ENCODE results near the gene EXOSC5. TPM values are rescaled to one million over a fixed set of nuclear protein-coding genes. Genes with fewer than 3 reads are reported as not detected.

EXOSC5 gene
- total and polyA plus RNA-seq, 2 of the 13 experiments (the other 11 are each of a cell fraction or from before 2014, with no cell fraction given): 24.1 to 26.5 TPM

DNA sequence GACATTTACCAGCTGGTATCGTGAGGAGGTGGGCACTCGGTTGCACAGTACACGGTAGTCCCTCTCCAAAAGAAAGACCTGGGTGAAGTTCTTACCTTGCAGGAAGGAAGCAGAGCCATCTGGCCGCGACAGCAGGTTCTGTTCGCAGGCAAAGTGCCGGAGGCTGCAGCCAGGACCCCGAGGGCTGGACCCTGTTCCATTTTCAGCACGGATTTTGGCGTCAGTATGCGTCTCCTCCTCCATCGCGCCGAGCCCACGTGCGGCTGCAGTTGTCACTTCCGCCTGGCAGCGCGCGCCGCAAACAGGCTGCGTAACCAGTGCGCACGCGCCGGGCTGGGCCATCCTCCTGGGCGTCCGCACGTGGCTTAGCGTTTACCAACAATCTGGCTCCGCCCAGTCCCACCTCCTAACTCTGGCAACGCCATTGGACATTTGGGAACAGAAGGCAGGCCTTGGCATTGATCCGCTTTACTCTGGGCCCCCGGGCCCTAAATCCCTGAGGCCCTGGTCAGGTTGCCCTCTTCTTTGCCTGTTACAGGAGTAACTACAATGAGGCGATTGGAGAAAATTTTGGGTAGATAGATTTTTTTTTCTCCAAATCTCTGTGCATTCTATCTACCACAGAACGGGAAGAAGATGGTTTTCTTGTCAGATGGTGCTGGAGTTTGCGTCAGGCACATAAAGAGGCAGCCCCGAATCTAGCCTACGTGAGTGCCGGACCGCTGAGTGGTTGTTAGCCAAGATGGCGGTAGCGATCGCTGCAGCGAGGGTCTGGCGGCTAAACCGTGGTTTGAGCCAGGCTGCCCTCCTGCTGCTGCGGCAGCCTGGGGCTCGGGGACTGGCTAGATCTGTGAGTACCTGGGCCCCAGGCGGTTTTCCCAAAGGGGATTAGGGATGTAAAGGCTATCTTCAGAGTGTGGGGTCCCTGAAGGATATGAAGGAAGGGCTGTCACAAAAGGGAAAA lies at the start of gene EXOSC5, which contains the start of gene BCKDHA (continued):
- TF ChIP-seq, protein P1, sequence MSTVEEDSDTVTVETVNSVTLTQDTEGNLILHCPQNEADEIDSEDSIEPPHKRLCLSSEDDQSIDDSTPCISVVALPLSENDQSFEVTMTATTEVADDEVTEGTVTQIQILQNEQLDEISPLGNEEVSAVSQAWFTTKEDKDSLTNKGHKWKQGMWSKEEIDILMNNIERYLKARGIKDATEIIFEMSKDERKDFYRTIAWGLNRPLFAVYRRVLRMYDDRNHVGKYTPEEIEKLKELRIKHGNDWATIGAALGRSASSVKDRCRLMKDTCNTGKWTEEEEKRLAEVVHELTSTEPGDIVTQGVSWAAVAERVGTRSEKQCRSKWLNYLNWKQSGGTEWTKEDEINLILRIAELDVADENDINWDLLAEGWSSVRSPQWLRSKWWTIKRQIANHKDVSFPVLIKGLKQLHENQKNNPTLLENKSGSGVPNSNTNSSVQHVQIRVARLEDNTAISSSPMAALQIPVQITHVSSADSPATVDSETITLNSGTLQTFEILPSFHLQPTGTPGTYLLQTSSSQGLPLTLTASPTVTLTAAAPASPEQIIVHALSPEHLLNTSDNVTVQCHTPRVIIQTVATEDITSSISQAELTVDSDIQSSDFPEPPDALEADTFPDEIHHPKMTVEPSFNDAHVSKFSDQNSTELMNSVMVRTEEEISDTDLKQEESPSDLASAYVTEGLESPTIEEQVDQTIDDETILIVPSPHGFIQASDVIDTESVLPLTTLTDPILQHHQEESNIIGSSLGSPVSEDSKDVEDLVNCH (CRISPR knock-in tag; IDR thresholded peaks at IDR 0.05): no peak
- TF ChIP-seq, protein P2, sequence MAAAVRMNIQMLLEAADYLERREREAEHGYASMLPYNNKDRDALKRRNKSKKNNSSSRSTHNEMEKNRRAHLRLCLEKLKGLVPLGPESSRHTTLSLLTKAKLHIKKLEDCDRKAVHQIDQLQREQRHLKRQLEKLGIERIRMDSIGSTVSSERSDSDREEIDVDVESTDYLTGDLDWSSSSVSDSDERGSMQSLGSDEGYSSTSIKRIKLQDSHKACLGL (CRISPR knock-in tag; IDR thresholded peaks at IDR 0.05): peak; percentile 100; the same call in 1 of the 2 replicates
- TF ChIP-seq DNMT3B (CRISPR knock-in tag; conservative IDR thresholded peaks at IDR 0.05) (no peak), EEA1 (CRISPR knock-in tag; IDR thresholded peaks at IDR 0.05; ENCODE audit: borderline replicate concordance) (0 out of 2 replicates have a peak, but pooled peaks have one; percentile 18), KMT2A (CRISPR knock-in tag; IDR thresholded peaks at IDR 0.05) (peak; percentile 58; the same call in 1 of the 2 replicates), HNRNPH1 (optimal IDR thresholded peaks at IDR 0.05; ENCODE audit: low read depth, low read length) (no peak), NFE2 (CRISPR knock-in tag; IDR thresholded peaks at IDR 0.05) (no peak), MTF1 (CRISPR knock-in tag; IDR thresholded peaks at IDR 0.05) (no peak), ZNF549 (CRISPR knock-in tag; IDR thresholded peaks at IDR 0.05) (no peak), KAT7 (CRISPR knock-in tag; IDR thresholded peaks at IDR 0.05; ENCODE audit: borderline replicate concordance) (peak; percentile 34; the same call in 1 of the 2 replicates), TBX3 (IDR thresholded peaks at IDR 0.05; ENCODE audit: borderline replicate concordance) (0 out of 2 replicates have a peak, but pooled peaks have one; percentile 26), KDM2A (CRISPR knock-in tag; IDR thresholded peaks at IDR 0.05; ENCODE audit: borderline replicate concordance, low read depth) (peak; percentile 61; the same call in 1 of the 2 replicates), NFE2L2 (IDR thresholded peaks at IDR 0.05; ENCODE audit: low read length) (no peak), ZNF382 (CRISPR knock-in tag; IDR thresholded peaks at IDR 0.05; ENCODE audit: borderline replicate concordance) (no peak), ZSCAN29 (CRISPR knock-in tag; conservative IDR thresholded peaks at IDR 0.05) (no peak), FOXA3 (CRISPR knock-in tag; IDR thresholded peaks at IDR 0.05) (no peak), ZBTB7B (CRISPR knock-in tag; IDR thresholded peaks at IDR 0.05) (no peak), MEIS1 (CRISPR knock-in tag; IDR thresholded peaks at IDR 0.05; ENCODE audit: borderline replicate concordance) (no peak), ZNF331 (CRISPR knock-in tag; IDR thresholded peaks at IDR 0.05) (peak; percentile 60; the same call in 1 of the 2 replicates), ZNF737 (CRISPR knock-in tag; IDR thresholded peaks at IDR 0.05; ENCODE audit: borderline replicate concordance) (no peak), HDAC1 (CRISPR knock-in tag; IDR thresholded peaks at IDR 0.05) (peak; percentile 99), ZSCAN30 (CRISPR knock-in tag; IDR thresholded peaks at IDR 0.05) (no peak), ZNF180 (CRISPR knock-in tag; IDR thresholded peaks at IDR 0.05; ENCODE audit: borderline replicate concordance, low read depth) (0 out of 2 replicates have a peak, but pooled peaks have one; percentile 28)
- TF ChIP-seq, protein P3, sequence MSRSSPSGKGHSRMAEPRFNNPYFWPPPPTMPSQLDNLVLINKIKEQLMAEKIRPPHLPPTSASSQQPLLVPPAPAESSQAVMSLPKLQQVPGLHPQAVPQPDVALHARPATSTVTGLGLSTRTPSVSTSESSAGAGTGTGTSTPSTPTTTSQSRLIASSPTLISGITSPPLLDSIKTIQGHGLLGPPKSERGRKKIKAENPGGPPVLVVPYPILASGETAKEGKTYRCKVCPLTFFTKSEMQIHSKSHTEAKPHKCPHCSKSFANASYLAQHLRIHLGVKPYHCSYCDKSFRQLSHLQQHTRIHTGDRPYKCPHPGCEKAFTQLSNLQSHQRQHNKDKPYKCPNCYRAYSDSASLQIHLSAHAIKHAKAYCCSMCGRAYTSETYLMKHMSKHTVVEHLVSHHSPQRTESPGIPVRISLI (CRISPR knock-in tag; IDR thresholded peaks at IDR 0.05; ENCODE audit: borderline replicate concordance): no peak
